G401.6 (cell line): ENCODE results near the gene GGT7.
"Not testable (repeated sequence)": the region's sequence is repeated elsewhere in the genome, so short reads cannot be mapped to it uniquely, and the experiment has no call there.

Experiments
- FAIRE-seq: peaks from 2 replicates; lab custom pipeline; 2012; peaks lifted over from hg19 to GRCh38; lab: Jason Lieb, UNC

GGT7 gene

GRCh38 chr20:34872622-34873224 lies at the start of gene GGT7:
Gene GGT7 (minus strand): TSS chr20:34872856. CDS start chr20:34872815, 41 bp downstream.
- FAIRE-seq: no peak

GRCh38 chr20:34921436-34921835 lies 48.8 kb upstream of the GGT7 start:
- no peak for FAIRE-seq

- no peak for FAIRE-seq
Measured at GRCh38 chr20:34920055-34920454, 47.4 kb upstream of the GGT7 start.

GRCh38 chr20:34916774-34917354 lies 44.2 kb upstream of the GGT7 start:
- no peak for FAIRE-seq

- FAIRE-seq: no peak
Measured at GRCh38 chr20:34915749-34916455, 43.2 kb upstream of the GGT7 start.

GRCh38 chr20:34915131-34915530 lies 42.5 kb upstream of the GGT7 start:
- FAIRE-seq: no peak

GRCh38 chr20:34907616-34908469 lies 35.2 kb upstream of the GGT7 start:
- no peak for FAIRE-seq

- FAIRE-seq: no peak
Measured at GRCh38 chr20:34904202-34904621, 31.6 kb upstream of the GGT7 start.

- FAIRE-seq: not testable (repeated sequence)
Measured at GRCh38 chr20:34898731-34899130, 26.1 kb upstream of the GGT7 start.

- FAIRE-seq: not testable (repeated sequence)
Measured at GRCh38 chr20:34898129-34898528, 25.5 kb upstream of the GGT7 start.

GRCh38 chr20:34896086-34896621 lies 23.5 kb upstream of the GGT7 start:
- FAIRE-seq: no peak

GRCh38 chr20:34895465-34895864 lies 22.8 kb upstream of the GGT7 start:
- no peak for FAIRE-seq

- FAIRE-seq: no peak
Measured at GRCh38 chr20:34894723-34895122, 22.1 kb upstream of the GGT7 start.

GRCh38 chr20:34892671-34893070 lies 20.0 kb upstream of the GGT7 start:
- FAIRE-seq: no peak

- no peak for FAIRE-seq
Measured at GRCh38 chr20:34891166-34892062, 18.8 kb upstream of the GGT7 start.

- no peak for FAIRE-seq
Measured at GRCh38 chr20:34888468-34888867, 15.8 kb upstream of the GGT7 start.

GRCh38 chr20:34887023-34887422 lies 14.4 kb upstream of the GGT7 start:
- FAIRE-seq: no peak

GRCh38 chr20:34886122-34886521 lies 13.5 kb upstream of the GGT7 start:
- FAIRE-seq: no peak

- FAIRE-seq: no peak
Measured at GRCh38 chr20:34884260-34884659, 11.6 kb upstream of the GGT7 start.

GRCh38 chr20:34883809-34884208 lies 11.2 kb upstream of the GGT7 start:
- FAIRE-seq: no peak

GRCh38 chr20:34883087-34883688 lies 10.5 kb upstream of the GGT7 start:
- no peak for FAIRE-seq
